ENCODE measurements around the gene SUPT6H.
"Not testable (repeated sequence)": the region's sequence is repeated elsewhere in the genome, so short reads cannot be mapped to it uniquely, and the experiment has no call there.

The SUPT6H gene

GRCh38 chr17:28658342-28658741 is 3.7 kb upstream of the SUPT6H start:
- 98% methylated on average over 3 of the region's 8 CpGs for WGBS
- H3K4me3 ChIP-seq (ENCODE audit: insufficient read depth in 1 of 2, low read depth in 1 of 2, low read length in 2 of 2); H3K4me1 ChIP-seq (ENCODE audit: control insufficient read depth, insufficient read depth, low read depth, low read length); H3K18ac ChIP-seq (ENCODE audit: low read depth in 1 of 2, low read length in 2 of 2); H3K9ac ChIP-seq (ENCODE audit: low read length); H3K4ac ChIP-seq (ENCODE audit: low read depth in 1 of 2, low read length in 2 of 2); H2AK5ac ChIP-seq (ENCODE audit: low read length, severe bottlenecking); H3K9me3 ChIP-seq (ENCODE audit: control insufficient read depth, low read length); H3K27me3 ChIP-seq (ENCODE audit: control insufficient read depth in 1 of 2, insufficient read depth in 1 of 2, low read length in 2 of 2); H2BK5ac ChIP-seq (ENCODE audit: low read depth, low read length, poor library complexity, severe bottlenecking); H4K91ac ChIP-seq (ENCODE audit: low read length); H2BK120ac ChIP-seq (ENCODE audit: low read depth, low read length); H2BK15ac ChIP-seq (ENCODE audit: low read depth, poor library complexity, severe bottlenecking); H3K4me2 ChIP-seq (ENCODE audit: low read length, poor library complexity, severe bottlenecking); H3K14ac ChIP-seq (ENCODE audit: low read length in 2 of 2); H3K27ac ChIP-seq (ENCODE audit: low read length, poor library complexity, severe bottlenecking); H3K23ac ChIP-seq (ENCODE audit: low read length in 2 of 2); H2BK12ac ChIP-seq (ENCODE audit: low read length in 2 of 2); H2AFZ ChIP-seq (ENCODE audit: low read depth, low read length); H4K8ac ChIP-seq (ENCODE audit: low read length); DNase-seq: not testable (repeated sequence)
- Histone ChIP-seq H3K36me3 (ENCODE audit: control insufficient read depth in 1 of 2, insufficient read depth in 2 of 2, low read depth in 1 of 2, low read length in 2 of 2) (peaks cover 35% of the 10 kb centered on the region in 2 experiments), H3K79me1 (replicated peaks; ENCODE audit: low read length, poor library complexity, severe bottlenecking) (peaks cover 11% of the 10 kb centered on the region)

GRCh38 chr17:28658766-28659496 is 3.1 kb upstream of the SUPT6H start:
- H3K23ac ChIP-seq (ENCODE audit: low read length in 2 of 2); H2BK120ac ChIP-seq (ENCODE audit: low read depth, low read length); H2BK12ac ChIP-seq (ENCODE audit: low read length in 2 of 2); H2BK5ac ChIP-seq (ENCODE audit: low read depth, low read length, poor library complexity, severe bottlenecking); H3K4ac ChIP-seq (ENCODE audit: low read depth in 1 of 2, low read length in 2 of 2); H3K4me3 ChIP-seq (ENCODE audit: insufficient read depth in 1 of 2, low read depth in 1 of 2, low read length in 2 of 2); H4K91ac ChIP-seq (ENCODE audit: low read length); H3K27me3 ChIP-seq (ENCODE audit: control insufficient read depth in 1 of 2, insufficient read depth in 1 of 2, low read length in 2 of 2); H3K4me1 ChIP-seq (ENCODE audit: control insufficient read depth, insufficient read depth, low read depth, low read length); H3K18ac ChIP-seq (ENCODE audit: low read depth in 1 of 2, low read length in 2 of 2); H2BK15ac ChIP-seq (ENCODE audit: low read depth, poor library complexity, severe bottlenecking); DNase-seq; H3K9me3 ChIP-seq (ENCODE audit: control insufficient read depth, low read length); H4K8ac ChIP-seq (ENCODE audit: low read length); H3K27ac ChIP-seq (ENCODE audit: low read length, poor library complexity, severe bottlenecking); H3K9ac ChIP-seq (ENCODE audit: low read length); H2AK5ac ChIP-seq (ENCODE audit: low read length, severe bottlenecking); H2AFZ ChIP-seq (ENCODE audit: low read depth, low read length); H3K4me2 ChIP-seq (ENCODE audit: low read length, poor library complexity, severe bottlenecking); H3K14ac ChIP-seq (ENCODE audit: low read length in 2 of 2): not testable (repeated sequence)
- Histone ChIP-seq H3K79me1 (replicated peaks; ENCODE audit: low read length, poor library complexity, severe bottlenecking) (peaks cover 10% of the 10 kb centered on the region), H3K36me3 (ENCODE audit: control insufficient read depth in 1 of 2, insufficient read depth in 2 of 2, low read depth in 1 of 2, low read length in 2 of 2) (peaks cover 29 to 32% of the 10 kb centered on the region in 2 experiments)
- WGBS: 97% methylated on average over 44 of the region's 46 CpGs

- H2BK120ac ChIP-seq (ENCODE audit: low read depth, low read length); H3K4me3 ChIP-seq (ENCODE audit: insufficient read depth in 1 of 2, low read depth in 1 of 2, low read length in 2 of 2); H3K27me3 ChIP-seq (ENCODE audit: control insufficient read depth in 1 of 2, insufficient read depth in 1 of 2, low read length in 2 of 2); H4K8ac ChIP-seq (ENCODE audit: low read length); H3K9me3 ChIP-seq (ENCODE audit: control insufficient read depth, low read length); H3K23ac ChIP-seq (ENCODE audit: low read length in 2 of 2); H3K4me1 ChIP-seq (ENCODE audit: control insufficient read depth, insufficient read depth, low read depth, low read length); H3K4ac ChIP-seq (ENCODE audit: low read depth in 1 of 2, low read length in 2 of 2); H3K14ac ChIP-seq (ENCODE audit: low read length in 2 of 2); DNase-seq; H3K27ac ChIP-seq (ENCODE audit: low read length, poor library complexity, severe bottlenecking); H2BK15ac ChIP-seq (ENCODE audit: low read depth, poor library complexity, severe bottlenecking); H4K91ac ChIP-seq (ENCODE audit: low read length); H2BK5ac ChIP-seq (ENCODE audit: low read depth, low read length, poor library complexity, severe bottlenecking); H3K4me2 ChIP-seq (ENCODE audit: low read length, poor library complexity, severe bottlenecking); H2AFZ ChIP-seq (ENCODE audit: low read depth, low read length); H3K9ac ChIP-seq (ENCODE audit: low read length); H3K18ac ChIP-seq (ENCODE audit: low read depth in 1 of 2, low read length in 2 of 2); H2BK12ac ChIP-seq (ENCODE audit: low read length in 2 of 2); H2AK5ac ChIP-seq (ENCODE audit: low read length, severe bottlenecking): not testable (repeated sequence)
- WGBS: 97% methylated on average over 23 of the region's 23 CpGs
- Histone ChIP-seq H3K79me1 (replicated peaks; ENCODE audit: low read length, poor library complexity, severe bottlenecking) (peaks cover 10% of the 10 kb centered on the region), H3K36me3 (ENCODE audit: control insufficient read depth in 1 of 2, insufficient read depth in 2 of 2, low read depth in 1 of 2, low read length in 2 of 2) (peaks cover 27 to 32% of the 10 kb centered on the region in 2 experiments)
Measured at GRCh38 chr17:28659497-28659881, 2.5 kb upstream of the SUPT6H start.

- Histone ChIP-seq H3K14ac (ENCODE audit: low read length in 2 of 2) (peak overlapping the region in 1 of 2 experiments; percentile 97), H3K9ac (ENCODE audit: low read length) (peak overlapping the region; percentile 98), H3K4me1 (ENCODE audit: control insufficient read depth, insufficient read depth, low read depth, low read length) (peaks cover 7% of the 10 kb centered on the region), H2AK5ac (ENCODE audit: low read length, severe bottlenecking) (no peak overlapping the region), H2BK120ac (ENCODE audit: low read depth, low read length) (no peak overlapping the region), H3K27me3 (ENCODE audit: control insufficient read depth in 1 of 2, insufficient read depth in 1 of 2, low read length in 2 of 2) (no peaks in the 10 kb centered on the region), H3K4me3 (ENCODE audit: insufficient read depth in 1 of 2, low read depth in 1 of 2, low read length in 2 of 2) (peak overlapping the region; percentile 92 to 95), H2AFZ (ENCODE audit: low read depth, low read length) (peak overlapping the region; percentile 73), H3K27ac (ENCODE audit: low read length, poor library complexity, severe bottlenecking) (peak overlapping the region; percentile 95), H3K23ac (ENCODE audit: low read length in 2 of 2) (peak overlapping the region in 1 of 2 experiments; percentile 98), H2BK15ac (ENCODE audit: low read depth, poor library complexity, severe bottlenecking) (peak overlapping the region; percentile 31), H3K9me3 (ENCODE audit: control insufficient read depth, low read length) (no peaks in the 10 kb centered on the region), H2BK5ac (ENCODE audit: low read depth, low read length, poor library complexity, severe bottlenecking) (peak overlapping the region; percentile 85), H2BK12ac (ENCODE audit: low read length in 2 of 2) (peak overlapping the region in 1 of 2 experiments; percentile 57), H4K8ac (ENCODE audit: low read length) (no peak overlapping the region), H3K36me3 (ENCODE audit: control insufficient read depth in 1 of 2, insufficient read depth in 2 of 2, low read depth in 1 of 2, low read length in 2 of 2) (peaks cover 28 to 32% of the 10 kb centered on the region in 2 experiments), H3K4ac (ENCODE audit: low read depth in 1 of 2, low read length in 2 of 2) (peak overlapping the region; percentile 67 to 91), H3K79me1 (replicated peaks; ENCODE audit: low read length, poor library complexity, severe bottlenecking) (peaks cover 1% of the 10 kb centered on the region), H3K18ac (ENCODE audit: low read depth in 1 of 2, low read length in 2 of 2) (peak overlapping the region; percentile 94 to 96), H3K4me2 (ENCODE audit: low read length, poor library complexity, severe bottlenecking) (peak overlapping the region; percentile 74), H4K91ac (ENCODE audit: low read length) (peak overlapping the region; percentile 62)
- 0% methylated on average over 6 of the region's 10 CpGs for WGBS
- DNase-seq: no peak
Measured at GRCh38 chr17:28662527-28662829, 473 bp downstream of the SUPT6H start.
